ENCODE measurements around the gene CTSC.
"Not testable (repeated sequence)": the region's sequence is repeated elsewhere in the genome, so short reads cannot be mapped to it uniquely, and the experiment has no call there.

The CTSC gene

GRCh38 chr11:88277349-88277915 is 60.1 kb downstream of the CTSC start:
- no peak for DNase-seq

- DNase-seq, result no peak
These were observed 61.9 kb downstream of the CTSC start for GRCh38 chr11:88275636-88276035.

DNA sequence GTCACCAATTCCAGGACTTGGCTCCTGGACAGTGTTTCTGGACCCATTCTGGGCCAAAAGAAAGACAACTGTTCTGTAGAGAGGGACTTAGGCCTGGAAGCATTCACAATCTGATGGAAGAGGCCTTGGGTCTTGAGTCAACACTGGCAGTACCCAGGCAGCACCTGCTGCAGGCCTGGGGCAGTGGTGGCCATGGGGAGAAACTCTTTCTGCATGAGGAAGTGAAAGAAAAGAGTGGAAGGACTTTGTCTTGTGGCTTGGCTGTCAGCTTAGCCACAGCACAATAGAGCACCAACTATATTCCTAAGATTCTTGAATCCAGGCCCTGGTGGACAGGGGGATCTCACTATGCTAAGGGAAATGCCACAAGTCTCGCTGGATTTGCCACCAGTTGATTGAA is 70.6 kb downstream of the CTSC start:
- no peak for DNase-seq

- DNase-seq, result no peak
These were observed 71.4 kb downstream of the CTSC start for GRCh38 chr11:88266157-88266556.

DNA sequence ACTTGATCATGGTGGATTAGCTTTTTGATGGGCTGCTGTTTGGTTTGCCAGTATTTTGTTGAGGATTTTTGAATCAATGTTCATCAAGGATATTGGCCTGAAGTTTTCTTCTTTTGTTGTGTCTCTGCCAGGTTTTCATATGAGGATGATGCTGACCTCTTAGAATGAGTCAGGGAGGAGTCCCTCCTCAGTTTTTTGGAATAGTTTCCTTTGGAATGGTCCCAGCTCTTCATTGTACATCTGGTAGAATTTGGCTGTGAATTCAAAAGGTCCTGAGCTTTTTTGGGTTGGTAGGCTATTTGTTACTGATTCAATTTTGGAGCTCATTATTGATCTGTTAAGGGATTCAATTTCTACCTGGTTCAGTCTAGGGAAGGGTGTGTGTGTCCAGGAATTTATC is 78.1 kb downstream of the CTSC start:
- no peak for DNase-seq

- DNase-seq, result no peak
These were observed 85.3 kb downstream of the CTSC start for GRCh38 chr11:88252208-88252607.

GRCh38 chr11:88250566-88251242 is 86.8 kb downstream of the CTSC start:
- DNase-seq, result no peak

DNA sequence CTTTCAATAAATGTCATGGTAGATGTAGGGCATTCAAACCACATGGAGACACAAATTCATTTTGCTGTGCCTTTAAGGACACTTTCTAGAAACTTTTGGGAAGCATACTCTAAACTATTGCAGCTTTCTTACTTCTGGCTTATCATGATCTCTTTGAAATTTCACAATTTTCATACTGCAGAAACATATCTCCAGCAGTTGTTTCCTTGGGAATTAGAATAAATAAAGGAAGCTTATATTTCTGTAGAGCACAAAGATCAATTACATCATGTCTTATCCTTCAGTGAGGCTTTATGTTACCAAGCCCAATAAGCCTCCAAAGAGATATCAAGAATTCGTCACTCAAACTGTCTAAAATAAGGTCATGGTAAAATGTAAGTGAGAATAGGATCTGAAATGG is 87.8 kb downstream of the CTSC start:
- DNase-seq, result no peak

DNA sequence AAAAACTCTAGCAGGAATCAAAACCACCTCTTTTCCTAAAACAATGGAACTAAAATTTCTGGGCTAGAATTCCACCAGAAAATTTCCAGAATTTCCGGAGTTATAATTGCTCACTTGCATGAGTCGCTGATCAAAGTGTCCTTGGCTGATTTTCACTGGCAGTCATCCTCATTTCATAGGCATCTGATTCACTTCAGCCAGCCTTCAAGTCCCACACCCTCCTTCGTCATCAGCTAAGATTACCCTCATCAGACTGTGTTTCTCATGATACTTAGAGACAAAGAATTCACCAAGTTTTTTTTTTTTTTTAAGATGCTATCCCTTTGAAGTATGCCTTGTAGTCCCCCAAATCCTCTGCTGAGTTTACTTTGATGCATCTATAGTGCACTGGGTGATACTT is 90.8 kb downstream of the CTSC start:
- no peak for DNase-seq

DNA sequence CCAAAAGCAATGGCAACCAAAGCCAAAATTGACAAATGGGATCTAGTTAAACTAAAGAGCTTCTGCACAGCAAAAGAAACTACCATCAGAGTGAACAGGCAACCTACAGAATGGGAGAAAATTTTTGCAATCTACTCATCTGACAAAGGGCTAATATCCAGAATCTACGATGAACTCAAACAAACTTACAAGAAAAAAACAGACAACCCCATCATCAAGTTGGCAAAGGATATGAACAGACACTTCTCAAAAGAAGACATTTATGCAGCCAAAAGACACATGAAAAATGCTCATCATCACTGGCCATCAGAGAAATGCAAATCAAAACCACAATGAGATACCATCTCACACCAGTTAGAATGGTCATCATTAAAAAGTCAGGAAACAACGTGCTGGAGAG is 92.0 kb downstream of the CTSC start:
- not testable (repeated sequence) for DNase-seq
